Smooth muscle cell of the brain vasculature (primary cell): ENCODE measurements around the gene NPR3.
"Not testable (repeated sequence)": the region's sequence is repeated elsewhere in the genome, so short reads cannot be mapped to it uniquely, and the experiment has no call there.

Experiments
- DNase-seq: peaks from one replicate; pipeline ENCODE4 v3.0.0-alpha.2; 2012; ENCODE audit warnings: low read depth, low spot score

NPR3 gene

DNA sequence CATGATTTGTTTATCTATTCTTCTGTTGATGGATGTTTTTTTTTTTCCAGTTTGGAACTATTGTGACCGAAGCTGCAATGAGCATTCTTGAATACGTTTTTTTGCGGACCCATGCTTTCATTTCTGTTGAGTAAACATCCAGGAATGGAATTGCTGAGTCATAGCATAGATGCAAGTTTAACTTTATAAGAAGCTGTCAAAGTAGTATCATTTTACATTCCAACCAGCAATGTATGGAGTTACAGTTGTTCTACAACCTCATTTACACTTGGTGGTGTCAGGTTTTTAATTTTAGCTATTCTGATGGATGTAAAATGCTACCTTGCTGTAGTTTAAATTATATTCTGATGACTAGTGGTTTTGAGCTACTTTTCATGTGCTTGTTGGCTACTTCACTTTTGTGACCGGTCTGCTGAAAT lies 49.0 kb downstream of the NPR3 start:
- peak; percentile 63 for DNase-seq

DNA sequence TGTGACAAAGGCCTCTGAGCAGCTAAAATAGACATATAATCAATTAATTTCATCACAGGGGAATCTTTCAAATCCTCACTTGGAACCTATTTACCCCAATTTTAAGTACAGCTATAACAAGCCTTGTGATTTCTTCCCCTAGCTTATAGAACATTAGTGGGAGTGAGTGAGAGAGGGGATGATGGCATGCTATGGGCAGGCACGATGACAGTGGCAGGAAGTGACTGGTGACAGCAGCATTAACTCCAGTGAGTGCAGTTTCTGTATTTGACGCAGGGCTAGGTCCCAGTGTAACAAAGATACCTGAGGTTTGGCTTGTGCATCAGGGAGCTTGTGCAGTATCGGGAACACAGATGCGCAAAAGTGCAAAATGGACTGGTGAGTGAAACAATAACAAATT lies 54.1 kb downstream of the NPR3 start:
- no peak for DNase-seq

DNA sequence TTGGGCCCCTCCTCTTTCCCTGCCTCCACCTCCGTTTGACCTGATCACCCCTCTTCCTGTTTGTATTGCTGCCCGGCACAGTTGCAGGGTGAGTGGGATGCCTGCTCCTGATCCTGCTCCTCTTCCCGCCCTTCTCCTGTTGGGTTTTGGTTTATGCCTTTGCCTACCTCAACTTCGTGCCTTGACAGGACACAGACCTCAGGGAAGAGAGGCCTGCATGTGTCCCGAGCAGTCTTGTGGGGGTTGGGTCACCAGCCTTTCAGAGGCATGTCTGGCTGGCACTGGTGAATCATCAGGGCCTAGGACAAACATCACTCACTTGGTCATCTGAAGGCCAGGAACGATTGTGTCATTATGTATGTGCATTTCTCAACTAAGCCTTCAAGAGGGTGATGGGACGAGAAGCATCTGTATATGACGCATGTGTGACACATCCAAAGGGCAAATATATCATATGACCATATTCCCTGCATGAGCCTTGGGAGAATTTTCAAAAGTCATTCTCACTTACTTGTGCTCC lies 56.9 kb downstream of the NPR3 start:
- DNase-seq, result no peak

DNA sequence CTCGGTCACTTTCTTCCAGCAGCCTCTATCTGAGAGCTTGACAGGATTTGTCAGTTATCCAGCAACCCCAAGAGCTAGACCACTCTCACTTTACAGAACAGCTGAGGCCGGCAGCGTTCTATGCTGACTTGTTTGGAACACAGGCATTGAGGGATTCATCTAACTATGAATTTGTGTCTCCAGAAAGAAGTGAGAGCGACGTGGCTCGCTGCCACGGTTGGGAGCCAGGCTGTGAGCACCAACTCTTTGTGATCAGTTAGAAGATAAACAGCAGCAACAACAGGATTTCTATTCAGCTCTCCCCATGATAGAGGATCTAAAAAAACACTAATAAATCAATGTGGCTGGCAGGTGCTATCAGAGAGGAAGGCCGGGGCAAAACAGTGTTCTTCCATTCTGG lies 58.6 kb downstream of the NPR3 start:
- DNase-seq, result no peak

- no peak for DNase-seq
These were observed 59.3 kb downstream of the NPR3 start for GRCh38 chr5:32770444-32770843.

- DNase-seq, result no peak
These were observed 59.9 kb downstream of the NPR3 start for GRCh38 chr5:32771037-32771436.

GRCh38 chr5:32773944-32774343 lies 62.8 kb downstream of the NPR3 start:
- DNase-seq, result no peak

DNA sequence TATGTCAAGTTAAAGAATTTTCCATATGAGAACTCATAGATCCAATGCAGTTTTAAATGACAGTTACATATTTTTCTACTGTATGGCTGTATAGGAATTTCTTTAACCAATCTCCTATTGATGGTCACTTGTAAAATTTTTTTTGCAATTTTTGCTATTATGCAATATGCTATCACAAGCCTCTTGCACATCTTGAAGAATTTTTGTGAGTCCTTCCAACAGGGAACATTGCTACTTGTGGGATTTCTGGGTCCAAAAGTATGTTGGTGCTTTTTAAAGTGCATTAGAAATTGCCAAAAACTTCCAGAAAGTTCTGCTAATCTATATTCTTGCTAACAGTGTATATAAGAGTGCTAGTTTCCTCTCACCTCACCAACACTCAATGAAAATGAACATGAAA lies 65.1 kb downstream of the NPR3 start:
- no peak for DNase-seq

- no peak for DNase-seq
These were observed 66.1 kb downstream of the NPR3 start for GRCh38 chr5:32777222-32777621.

GRCh38 chr5:32777733-32778132 lies 66.6 kb downstream of the NPR3 start:
- no peak for DNase-seq

DNA sequence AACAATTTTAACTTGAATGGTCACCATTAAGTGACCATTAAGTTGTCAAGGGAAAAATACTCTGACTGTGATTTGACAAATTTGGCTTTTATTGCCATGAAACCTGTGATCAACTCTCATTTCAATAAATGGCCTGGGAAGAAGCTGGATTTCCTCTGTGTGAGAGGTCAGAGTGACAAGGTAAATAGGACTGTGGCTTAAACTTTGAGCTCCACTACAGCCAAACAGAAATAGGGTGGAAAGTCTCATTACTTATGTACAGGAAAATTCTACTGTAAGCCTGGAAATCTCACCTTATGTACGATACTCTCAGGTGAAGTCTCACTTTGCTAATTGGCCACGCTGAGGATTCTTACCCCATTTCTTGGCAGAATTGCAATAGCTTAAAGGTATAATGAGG lies 67.3 kb downstream of the NPR3 start:
- DNase-seq, result no peak

DNA sequence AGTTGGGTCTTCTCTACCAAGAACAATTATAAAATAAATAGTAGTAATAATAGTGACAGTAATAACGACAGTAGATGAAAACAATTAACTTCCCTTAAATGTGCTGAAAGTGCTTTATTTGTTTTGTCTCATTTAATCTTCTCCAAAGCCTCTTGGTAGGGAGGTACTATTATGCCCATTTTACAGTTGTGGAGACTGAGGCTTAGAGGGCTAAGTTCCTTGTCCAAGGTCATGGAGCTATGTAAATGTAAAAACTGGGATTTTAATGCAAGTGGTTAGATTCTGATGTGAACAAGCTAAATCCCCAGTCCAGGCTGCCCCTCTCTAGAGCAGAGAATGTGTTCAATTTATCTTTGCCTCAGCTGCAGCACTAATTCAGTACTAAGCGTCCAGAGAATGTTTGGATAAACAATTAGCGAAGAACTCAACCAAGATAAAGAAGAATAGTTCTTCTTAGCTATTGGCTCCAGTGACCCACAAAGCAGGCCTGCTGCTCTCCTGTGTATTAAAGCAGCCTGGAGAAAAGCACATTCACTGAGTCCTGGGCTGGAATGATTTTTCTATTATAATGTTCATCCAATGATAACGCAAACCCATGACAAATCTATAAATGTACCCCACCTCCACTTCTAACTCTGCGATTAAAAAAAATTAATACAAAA lies 68.8 kb downstream of the NPR3 start:
- no peak for DNase-seq

- no peak for DNase-seq
These were observed 69.4 kb downstream of the NPR3 start for GRCh38 chr5:32780508-32780919.

DNA sequence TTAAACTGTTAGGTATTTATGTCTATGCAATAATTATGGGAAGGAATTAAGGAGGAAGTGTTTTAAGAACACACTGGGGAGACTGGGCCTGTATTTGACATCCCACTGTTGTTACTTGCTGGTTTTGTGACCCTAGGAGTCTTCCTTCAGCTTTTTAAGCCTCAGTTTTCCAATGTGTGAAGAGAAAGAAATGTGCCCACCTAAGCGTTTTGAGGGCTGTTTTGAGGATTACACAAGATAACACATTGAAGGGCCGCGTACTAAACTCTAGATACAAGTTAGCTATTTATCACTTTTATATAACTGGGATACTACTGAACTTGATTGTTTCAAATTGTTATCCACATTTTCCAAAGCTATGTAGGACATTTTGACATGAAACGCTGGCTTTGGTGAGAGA lies 72.5 kb downstream of the NPR3 start:
- no peak for DNase-seq

- no peak for DNase-seq
These were observed 74.6 kb downstream of the NPR3 start for GRCh38 chr5:32785611-32786254.

- DNase-seq, result no peak
These were observed 75.2 kb downstream of the NPR3 start for GRCh38 chr5:32786311-32786710.

DNA sequence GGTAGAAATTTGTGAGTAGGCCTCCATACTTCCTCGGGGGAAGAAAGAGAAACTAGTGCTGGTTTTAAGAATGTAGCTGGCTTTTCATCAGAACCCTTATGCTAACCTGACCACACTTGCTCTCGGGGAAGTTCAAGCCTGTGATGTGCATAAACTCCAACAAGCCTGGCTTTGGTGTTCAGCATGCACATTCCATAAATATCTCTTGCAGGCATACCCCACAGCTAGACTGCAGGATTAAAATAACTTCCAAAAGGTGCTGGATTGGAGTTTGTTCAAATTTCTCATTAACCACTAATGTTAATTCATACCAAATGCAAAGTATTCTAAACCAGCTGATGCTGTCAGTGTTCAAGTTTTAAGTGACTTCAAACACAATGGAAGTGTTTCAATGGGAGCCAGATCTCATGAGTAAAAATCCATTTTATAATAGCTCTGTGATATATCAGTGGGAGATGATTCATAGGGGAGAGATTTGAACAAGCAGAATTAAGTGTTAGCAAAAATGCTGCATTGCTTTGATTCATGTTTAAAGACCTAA lies 79.4 kb downstream of the NPR3 start:
- no peak for DNase-seq

DNA sequence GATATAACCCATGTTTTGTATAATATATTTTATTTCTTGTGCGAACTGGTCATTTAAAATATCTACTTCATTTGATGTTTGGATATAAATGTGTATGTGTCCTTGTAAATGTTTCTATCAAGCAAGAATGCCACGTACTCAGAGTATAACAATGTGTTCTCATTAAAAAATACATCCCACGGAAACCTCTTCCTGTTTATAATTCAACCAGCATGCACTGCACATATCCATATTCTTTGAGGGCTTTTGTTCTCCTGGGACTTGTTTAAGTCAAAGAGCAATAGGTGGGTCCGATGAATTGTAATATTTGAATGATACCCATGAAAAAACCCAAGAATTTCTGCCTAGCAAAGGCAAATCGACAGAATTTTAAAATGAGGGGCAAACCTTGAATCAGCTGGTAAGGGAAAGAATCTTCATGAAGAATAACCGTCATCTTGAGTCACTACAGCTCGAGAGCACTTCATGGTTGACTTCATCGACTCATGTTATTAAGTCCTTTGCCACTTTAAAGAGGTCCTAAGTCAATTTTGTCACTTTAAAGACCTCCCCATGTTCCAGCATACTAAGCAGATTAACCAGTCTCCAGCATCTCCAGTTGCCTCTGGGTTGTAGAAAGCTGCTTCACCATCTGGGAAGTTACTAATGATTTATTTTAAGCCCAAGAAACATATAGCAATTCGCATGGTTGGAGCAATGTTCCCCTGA lies 80.6 kb downstream of the NPR3 start:
- no peak for DNase-seq

DNA sequence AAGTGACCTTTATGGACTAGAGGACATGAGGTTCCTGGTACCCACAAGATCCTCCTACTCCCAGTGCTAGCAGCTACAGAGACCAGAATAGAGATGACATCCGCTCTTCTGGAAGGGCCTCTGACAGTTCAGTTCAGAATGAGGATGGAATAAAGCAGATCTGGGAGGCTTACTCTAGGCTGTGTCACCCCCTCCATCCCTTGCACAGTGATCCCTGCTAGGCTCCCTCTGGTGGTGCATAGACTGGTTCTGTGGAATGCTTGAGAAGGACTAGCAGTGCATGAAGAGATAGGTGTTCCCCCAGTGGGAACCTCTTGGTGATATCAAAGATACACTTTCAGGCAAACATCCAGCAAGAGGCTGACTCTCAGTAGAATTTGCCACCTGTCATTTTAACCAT lies 83.0 kb downstream of the NPR3 start:
- no peak for DNase-seq

DNA sequence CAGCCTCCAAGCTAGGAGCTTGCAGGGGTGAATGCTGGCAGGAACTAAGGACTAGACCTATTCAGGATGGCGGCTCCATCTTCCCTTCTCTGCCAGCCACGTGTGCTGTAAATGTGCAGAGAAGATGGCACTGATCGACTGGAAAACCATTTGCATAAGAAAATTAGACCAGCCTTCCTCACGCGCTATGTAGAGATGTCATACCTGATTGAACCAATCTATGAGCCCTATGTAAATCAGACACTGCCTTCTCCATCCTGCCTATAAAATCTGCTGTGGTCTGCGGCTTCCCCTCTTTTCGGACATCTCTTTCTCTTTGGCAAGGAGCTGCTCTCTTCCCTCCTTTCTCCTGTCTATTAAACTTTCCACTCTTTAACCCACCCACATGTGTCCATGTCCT lies 91.6 kb downstream of the NPR3 start:
- DNase-seq, result no peak

DNA sequence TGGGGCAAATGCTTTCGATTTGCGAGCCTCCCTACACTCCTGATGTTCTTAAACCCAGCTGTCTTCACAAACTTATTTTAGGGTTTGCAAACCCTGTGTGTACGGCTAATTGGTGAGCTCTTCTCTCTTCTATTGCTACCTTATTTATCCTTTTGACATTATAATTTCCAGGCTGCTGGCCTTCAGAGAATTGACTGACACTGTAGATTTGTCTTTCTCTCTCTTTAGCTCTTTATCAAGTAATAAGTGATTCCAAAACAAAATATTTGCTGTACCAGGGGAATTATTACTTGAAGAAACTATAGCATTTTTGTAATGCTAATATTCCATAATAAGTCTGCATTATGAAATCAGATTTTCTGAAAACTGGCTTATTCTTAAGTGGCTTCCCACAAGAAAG lies 92.5 kb downstream of the NPR3 start:
- DNase-seq, result no peak

GRCh38 chr5:32805462-32805861 lies 94.3 kb downstream of the NPR3 start:
- DNase-seq, result not testable (repeated sequence)
